Hepatocyte (in vitro differentiated cells): ENCODE results near the gene INHBE.

Experiments used
- EZH2 ChIP-seq: fragments of 200-600 bp; sonication (generic); IDR thresholded peaks from 2 replicates; pipeline ENCODE4 v1.6.1; 2016; ENCODE audit warnings: antibody characterized with exemption, mild to moderate bottlenecking, borderline replicate concordance
- EZH2phosphoT487 ChIP-seq: fragments of 200-600 bp; sonication (generic); IDR thresholded peaks from one replicate; pipeline ENCODE4 v1.6.1; 2018; ENCODE audit warnings: antibody characterized with exemption, mild to moderate bottlenecking, low read depth, moderate library complexity; ENCODE audit not compliant: unreplicated experiment, severe bottlenecking
- TF ChIP-seq, protein P1 (sequence below): fragments of 200-600 bp; sonication (generic); IDR thresholded peaks from 2 replicates; pipeline ENCODE4 v1.5.1; 2016; ENCODE audit warnings: antibody characterized with exemption, mild to moderate bottlenecking; ENCODE audit not compliant: poor library complexity

DNA sequence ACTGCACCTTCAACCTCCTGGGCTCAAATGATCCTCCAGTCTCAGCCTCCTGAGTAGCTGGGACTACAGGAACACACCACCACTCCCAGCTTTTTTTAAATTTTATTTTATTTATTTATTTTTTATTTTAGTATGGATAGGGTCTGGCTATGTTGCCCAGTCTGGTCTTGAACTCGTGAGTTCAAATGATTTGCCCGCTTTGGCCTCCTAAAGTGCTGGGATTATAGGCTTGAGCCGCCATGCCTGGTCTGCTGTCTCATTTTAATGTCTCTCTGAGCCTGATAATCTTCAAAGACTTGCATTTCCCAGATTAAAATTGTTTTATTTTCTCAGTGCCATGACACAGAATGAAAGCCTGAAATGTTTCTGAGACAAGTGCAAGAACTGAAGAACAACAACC lies 21.7 kb upstream of the INHBE start:
- TF ChIP-seq, protein P1, sequence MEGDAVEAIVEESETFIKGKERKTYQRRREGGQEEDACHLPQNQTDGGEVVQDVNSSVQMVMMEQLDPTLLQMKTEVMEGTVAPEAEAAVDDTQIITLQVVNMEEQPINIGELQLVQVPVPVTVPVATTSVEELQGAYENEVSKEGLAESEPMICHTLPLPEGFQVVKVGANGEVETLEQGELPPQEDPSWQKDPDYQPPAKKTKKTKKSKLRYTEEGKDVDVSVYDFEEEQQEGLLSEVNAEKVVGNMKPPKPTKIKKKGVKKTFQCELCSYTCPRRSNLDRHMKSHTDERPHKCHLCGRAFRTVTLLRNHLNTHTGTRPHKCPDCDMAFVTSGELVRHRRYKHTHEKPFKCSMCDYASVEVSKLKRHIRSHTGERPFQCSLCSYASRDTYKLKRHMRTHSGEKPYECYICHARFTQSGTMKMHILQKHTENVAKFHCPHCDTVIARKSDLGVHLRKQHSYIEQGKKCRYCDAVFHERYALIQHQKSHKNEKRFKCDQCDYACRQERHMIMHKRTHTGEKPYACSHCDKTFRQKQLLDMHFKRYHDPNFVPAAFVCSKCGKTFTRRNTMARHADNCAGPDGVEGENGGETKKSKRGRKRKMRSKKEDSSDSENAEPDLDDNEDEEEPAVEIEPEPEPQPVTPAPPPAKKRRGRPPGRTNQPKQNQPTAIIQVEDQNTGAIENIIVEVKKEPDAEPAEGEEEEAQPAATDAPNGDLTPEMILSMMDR = no peak
- TF ChIP-seq EZH2 (no peak), EZH2phosphoT487 (no peak)
